Smooth muscle cell (in vitro differentiated cells): Measurements from ENCODE around the gene ZEB2. TPM values are rescaled to one million over a fixed set of nuclear protein-coding genes. Genes with fewer than 3 reads are reported as not detected.
A peak's percentile ranks its signal among the peaks of the same experiment; 100 is the strongest.

ENCODE experiments used
- DNase-seq: peaks from one replicate; lab custom pipeline; 2025; ENCODE audit not compliant: unreplicated experiment; lab: John Stamatoyannopoulos, UW
- H2AFZ ChIP-seq: fragments of 200-600 bp; sonication (generic); 2 replicates; pipeline ENCODE4 v1.6.0; 2016; ENCODE audit warnings: antibody characterized with exemption, low read depth, mild to moderate bottlenecking
- H3F3A ChIP-seq: fragments of 200-600 bp; sonication (generic); 2 replicates; pipeline ENCODE4 v1.6.0; 2017; ENCODE audit warnings: antibody characterized with exemption, low read depth
- H3K27ac ChIP-seq: fragments of 200-600 bp; sonication (generic); 2 replicates; pipeline ENCODE4 v1.5.1; 2016; ENCODE audit warnings: low read depth, mild to moderate bottlenecking
- H3K27me3 ChIP-seq: fragments of 200-600 bp; sonication (generic); 2 replicates; pipeline ENCODE4 v1.6.1; 2016; ENCODE audit warnings: low read depth, mild to moderate bottlenecking
- H3K36me3 ChIP-seq: fragments of 200-600 bp; sonication (generic); 2 replicates; pipeline ENCODE4 v1.5.1; 2016; ENCODE audit warnings: low read depth
- H3K4me1 ChIP-seq: fragments of 200-600 bp; sonication (generic); 2 replicates; pipeline ENCODE4 v1.5.1; 2016; ENCODE audit warnings: low read depth
- H3K4me2 ChIP-seq: fragments of 200-600 bp; sonication (generic); 2 replicates; pipeline ENCODE4 v1.6.0; 2016; ENCODE audit warnings: mild to moderate bottlenecking
- H3K4me3 ChIP-seq: fragments of 200-600 bp; sonication (generic); 2 replicates; pipeline ENCODE4 v1.5.1; 2016; ENCODE audit warnings: mild to moderate bottlenecking
- H3K79me2 ChIP-seq: fragments of 200-600 bp; sonication (generic); 2 replicates; pipeline ENCODE4 v1.6.0; 2016; ENCODE audit warnings: low read depth, mild to moderate bottlenecking
- H3K9ac ChIP-seq: fragments of 200-600 bp; sonication (generic); 2 replicates; pipeline ENCODE4 v1.6.0; 2016; ENCODE audit warnings: low read depth
- H3K9me3 ChIP-seq: fragments of 200-600 bp; sonication (generic); replicated peaks from 2 replicates; pipeline ENCODE4 v1.5.1; 2016; ENCODE audit warnings: low read depth
- H4K20me1 ChIP-seq: fragments of 200-600 bp; sonication (generic); 2 replicates; pipeline ENCODE4 v1.6.0; 2016; ENCODE audit warnings: low read depth
- WGBS: methylation state at CpG from one replicate; pipeline ENCODE4 v1.1.7; 2016; ENCODE audit warnings: low lambda C conversion rate; 5-methylcytosine and 5-hydroxymethylcytosine counted together
- polyA plus RNA-seq: library from polyadenylated mRNA; unstranded; fragments of >200 nt; fragmentation: Nextera tagmentation; extraction: Ambion mirVana; gene quantifications from 2 replicates; pipeline ENCODE4 v1.2.1, GENCODE V29; 2016
- total RNA-seq: library from RNA; depleted of rRNA; stranded (reverse); fragments of >200 nt; gene quantifications from 2 replicates; pipeline ENCODE4 v1.2.3, GENCODE V29; 2014
- TF ChIP-seq, protein P1 (sequence below): fragments of 200-600 bp; sonication (generic); IDR thresholded peaks from 2 replicates; pipeline ENCODE4 v1.5.1; 2017; ENCODE audit warnings: borderline replicate concordance, mild to moderate bottlenecking, antibody characterized with exemption; ENCODE audit not compliant: insufficient read depth, poor library complexity, severe bottlenecking

Gene ZEB2
- total and polyA plus RNA-seq, 2 experiments from 2014 or later, result 67.5 to 148 TPM

- Histone ChIP-seq H2AFZ (no peak overlapping the region), H3K9ac (peak overlapping the region; percentile 2), H3K4me3 (no peak overlapping the region), H3K27ac (peak overlapping the region; percentile 73), H3F3A (peaks cover 24% of the 10 kb centered on the region), H3K27me3 (no peaks in the 10 kb centered on the region), H3K79me2 (peaks cover 98% of the 10 kb centered on the region), H4K20me1 (peaks cover 91% of the 10 kb centered on the region), H3K36me3 (no peaks in the 10 kb centered on the region), H3K4me2 (peak overlapping the region; percentile 58), H3K4me1 (peaks cover 63% of the 10 kb centered on the region), H3K9me3 (no peaks in the 10 kb centered on the region)
- TF ChIP-seq, protein P1, sequence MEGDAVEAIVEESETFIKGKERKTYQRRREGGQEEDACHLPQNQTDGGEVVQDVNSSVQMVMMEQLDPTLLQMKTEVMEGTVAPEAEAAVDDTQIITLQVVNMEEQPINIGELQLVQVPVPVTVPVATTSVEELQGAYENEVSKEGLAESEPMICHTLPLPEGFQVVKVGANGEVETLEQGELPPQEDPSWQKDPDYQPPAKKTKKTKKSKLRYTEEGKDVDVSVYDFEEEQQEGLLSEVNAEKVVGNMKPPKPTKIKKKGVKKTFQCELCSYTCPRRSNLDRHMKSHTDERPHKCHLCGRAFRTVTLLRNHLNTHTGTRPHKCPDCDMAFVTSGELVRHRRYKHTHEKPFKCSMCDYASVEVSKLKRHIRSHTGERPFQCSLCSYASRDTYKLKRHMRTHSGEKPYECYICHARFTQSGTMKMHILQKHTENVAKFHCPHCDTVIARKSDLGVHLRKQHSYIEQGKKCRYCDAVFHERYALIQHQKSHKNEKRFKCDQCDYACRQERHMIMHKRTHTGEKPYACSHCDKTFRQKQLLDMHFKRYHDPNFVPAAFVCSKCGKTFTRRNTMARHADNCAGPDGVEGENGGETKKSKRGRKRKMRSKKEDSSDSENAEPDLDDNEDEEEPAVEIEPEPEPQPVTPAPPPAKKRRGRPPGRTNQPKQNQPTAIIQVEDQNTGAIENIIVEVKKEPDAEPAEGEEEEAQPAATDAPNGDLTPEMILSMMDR, result no peak
- DNase-seq, result no peak
- WGBS, result 75% methylated on average over 6 of the region's 6 CpGs
Observed at GRCh38 chr2:144481109-144481508, 38.8 kb downstream of the ZEB2 start.

- 48% methylated on average over 1 of the region's 1 CpG for whole genome bisulfite sequencing
- H3K36me3 ChIP-seq, result no peaks in the 10 kb centered on the region
- H3K9ac ChIP-seq, result no peak overlapping the region
- H3K27ac ChIP-seq, result peak overlapping the region; percentile 73
- no peaks in the 10 kb centered on the region for H3K9me3 ChIP-seq
- peaks cover 71% of the 10 kb centered on the region for H3K4me1 ChIP-seq
- peaks cover 24% of the 10 kb centered on the region for H3F3A ChIP-seq
- H3K4me3 ChIP-seq, result no peak overlapping the region
- TF ChIP-seq, protein P1, result no peak
- H3K27me3 ChIP-seq, result no peaks in the 10 kb centered on the region
- peak overlapping the region; percentile 31 for H3K4me2 ChIP-seq
- peaks cover 91% of the 10 kb centered on the region for H4K20me1 ChIP-seq
- H3K79me2 ChIP-seq, result peaks cover 98% of the 10 kb centered on the region
- no peak for DNase-seq
- H2AFZ ChIP-seq, result no peak overlapping the region
Observed at GRCh38 chr2:144480285-144480684, 39.6 kb downstream of the ZEB2 start.

- Histone ChIP-seq H3K79me2 (peaks cover 98% of the 10 kb centered on the region), H3K9me3 (no peaks in the 10 kb centered on the region), H3F3A (peaks cover 24% of the 10 kb centered on the region), H3K27ac (peak overlapping the region; percentile 73), H3K36me3 (no peaks in the 10 kb centered on the region), H4K20me1 (peaks cover 92% of the 10 kb centered on the region), H3K4me3 (no peak overlapping the region), H3K4me2 (peak overlapping the region; percentile 31), H3K27me3 (no peaks in the 10 kb centered on the region), H2AFZ (no peak overlapping the region), H3K9ac (no peak overlapping the region), H3K4me1 (peaks cover 73% of the 10 kb centered on the region)
- no peak for DNase-seq
- 44% methylated on average over 8 of the region's 8 CpGs for WGBS
- TF ChIP-seq, protein P1, result no peak
Observed at GRCh38 chr2:144479659-144480058, 40.3 kb downstream of the ZEB2 start.

DNA sequence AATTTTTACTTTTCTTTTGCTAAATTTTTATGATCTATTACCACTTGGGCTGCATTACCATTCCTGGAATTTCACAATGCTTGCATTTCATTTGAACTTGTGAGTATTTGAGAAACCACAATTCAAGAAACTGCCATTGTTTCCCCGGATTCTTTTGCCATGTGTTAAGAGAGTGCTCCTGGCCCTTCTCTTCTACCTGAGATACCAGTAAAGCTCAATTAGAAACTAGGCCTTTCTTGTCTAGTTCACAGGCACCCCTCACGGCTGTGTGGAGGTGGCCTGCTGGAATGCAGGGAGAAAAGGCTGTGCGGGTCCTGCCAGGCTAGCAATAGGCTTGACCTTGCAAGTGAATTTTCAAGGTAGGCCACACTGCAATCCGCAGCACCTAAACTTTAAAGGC, 40.8 kb downstream of the ZEB2 start:
- no peaks in the 10 kb centered on the region for H3K36me3 ChIP-seq
- no peaks in the 10 kb centered on the region for H3K9me3 ChIP-seq
- peaks cover 24% of the 10 kb centered on the region for H3F3A ChIP-seq
- peaks cover 98% of the 10 kb centered on the region for H3K79me2 ChIP-seq
- TF ChIP-seq, protein P1, result no peak
- H4K20me1 ChIP-seq, result peaks cover 92% of the 10 kb centered on the region
- peaks cover 78% of the 10 kb centered on the region for H3K4me1 ChIP-seq
- H3K9ac ChIP-seq, result peak overlapping the region; percentile 36
- peak overlapping the region; percentile 73 for H3K27ac ChIP-seq
- WGBS, result 26% methylated on average over 4 of the region's 4 CpGs
- H2AFZ ChIP-seq, result no peak overlapping the region
- H3K27me3 ChIP-seq, result no peaks in the 10 kb centered on the region
- H3K4me3 ChIP-seq, result no peak overlapping the region
- H3K4me2 ChIP-seq, result peak overlapping the region; percentile 79
- DNase-seq, result no peak
